Measurements from ENCODE around the gene EIF2A.

The EIF2A gene

GRCh38 chr3:150511122-150511821 lies 35.3 kb upstream of the EIF2A start:
- TF ChIP-seq, protein P1, sequence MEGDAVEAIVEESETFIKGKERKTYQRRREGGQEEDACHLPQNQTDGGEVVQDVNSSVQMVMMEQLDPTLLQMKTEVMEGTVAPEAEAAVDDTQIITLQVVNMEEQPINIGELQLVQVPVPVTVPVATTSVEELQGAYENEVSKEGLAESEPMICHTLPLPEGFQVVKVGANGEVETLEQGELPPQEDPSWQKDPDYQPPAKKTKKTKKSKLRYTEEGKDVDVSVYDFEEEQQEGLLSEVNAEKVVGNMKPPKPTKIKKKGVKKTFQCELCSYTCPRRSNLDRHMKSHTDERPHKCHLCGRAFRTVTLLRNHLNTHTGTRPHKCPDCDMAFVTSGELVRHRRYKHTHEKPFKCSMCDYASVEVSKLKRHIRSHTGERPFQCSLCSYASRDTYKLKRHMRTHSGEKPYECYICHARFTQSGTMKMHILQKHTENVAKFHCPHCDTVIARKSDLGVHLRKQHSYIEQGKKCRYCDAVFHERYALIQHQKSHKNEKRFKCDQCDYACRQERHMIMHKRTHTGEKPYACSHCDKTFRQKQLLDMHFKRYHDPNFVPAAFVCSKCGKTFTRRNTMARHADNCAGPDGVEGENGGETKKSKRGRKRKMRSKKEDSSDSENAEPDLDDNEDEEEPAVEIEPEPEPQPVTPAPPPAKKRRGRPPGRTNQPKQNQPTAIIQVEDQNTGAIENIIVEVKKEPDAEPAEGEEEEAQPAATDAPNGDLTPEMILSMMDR (conservative IDR thresholded peaks at IDR 0.05; ENCODE audit: control insufficient read depth, insufficient read depth, low read depth, low read length) = no peak
- no peak for DNase-seq (ENCODE audit: low read depth)
- H3K4me3 ChIP-seq (ENCODE audit: control insufficient read depth, low read depth, low read length) = no peak overlapping the region

DNA sequence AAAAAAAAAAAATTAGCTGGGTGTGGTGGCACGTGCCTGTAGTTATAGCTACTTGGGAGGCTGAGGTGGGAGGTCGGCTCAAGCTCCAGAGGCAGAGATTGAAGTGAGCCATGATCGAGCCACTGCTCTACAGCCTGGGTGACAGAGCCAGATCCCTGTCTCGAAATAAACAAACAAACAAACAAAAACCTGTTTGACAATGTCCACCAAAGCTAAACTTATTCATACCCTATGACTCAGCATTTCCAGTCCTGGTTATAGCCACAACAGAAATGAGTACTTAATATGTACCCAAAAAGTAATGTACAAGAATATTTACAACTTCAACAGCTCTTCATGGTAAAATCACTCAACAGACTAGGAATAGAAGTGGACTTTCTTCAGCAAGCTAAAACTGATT lies 31.4 kb upstream of the EIF2A start:
- peak; percentile 34 for DNase-seq (ENCODE audit: low read depth)
- no peak overlapping the region for H3K4me3 ChIP-seq (ENCODE audit: control insufficient read depth, low read depth, low read length)
- TF ChIP-seq, protein P1 (conservative IDR thresholded peaks at IDR 0.05; ENCODE audit: control insufficient read depth, insufficient read depth, low read depth, low read length) = no peak

- DNase-seq (ENCODE audit: low read depth) = no peak
- TF ChIP-seq, protein P1 (conservative IDR thresholded peaks at IDR 0.05; ENCODE audit: control insufficient read depth, insufficient read depth, low read depth, low read length) = no peak
- H3K4me3 ChIP-seq (ENCODE audit: control insufficient read depth, low read depth, low read length) = no peak overlapping the region
Observed at GRCh38 chr3:150519026-150519425, 27.6 kb upstream of the EIF2A start.

- TF ChIP-seq, protein P1 (conservative IDR thresholded peaks at IDR 0.05; ENCODE audit: control insufficient read depth, insufficient read depth, low read depth, low read length) = no peak
- H3K4me3 ChIP-seq (ENCODE audit: control insufficient read depth, low read depth, low read length) = peak overlapping the region; percentile 17
- DNase-seq (ENCODE audit: low read depth) = no peak
Observed at GRCh38 chr3:150520408-150520807, 26.2 kb upstream of the EIF2A start.

DNA sequence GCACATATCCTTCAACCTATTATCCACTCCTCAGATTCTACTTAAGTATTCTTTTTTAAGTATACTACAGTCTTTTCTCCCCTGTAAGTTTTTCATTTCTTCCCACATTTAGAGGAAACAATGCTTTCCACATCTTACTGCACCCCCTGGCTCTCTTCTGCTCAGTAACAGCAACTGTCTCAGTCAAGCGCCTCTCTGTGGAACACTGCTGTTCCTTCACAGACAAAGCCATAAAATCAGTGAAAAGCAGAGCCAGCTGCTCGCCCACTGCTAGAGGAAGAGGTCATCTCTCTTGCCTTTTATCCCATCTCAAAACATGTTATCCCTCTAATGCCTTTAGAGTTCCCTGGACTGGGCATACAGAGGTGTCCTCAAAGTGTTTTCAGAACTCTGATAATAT lies 25.1 kb upstream of the EIF2A start:
- no peak overlapping the region for H3K4me3 ChIP-seq (ENCODE audit: control insufficient read depth, low read depth, low read length)
- TF ChIP-seq, protein P1 (conservative IDR thresholded peaks at IDR 0.05; ENCODE audit: control insufficient read depth, insufficient read depth, low read depth, low read length) = peak; percentile 13
- DNase-seq (ENCODE audit: low read depth) = peak; percentile 11

DNA sequence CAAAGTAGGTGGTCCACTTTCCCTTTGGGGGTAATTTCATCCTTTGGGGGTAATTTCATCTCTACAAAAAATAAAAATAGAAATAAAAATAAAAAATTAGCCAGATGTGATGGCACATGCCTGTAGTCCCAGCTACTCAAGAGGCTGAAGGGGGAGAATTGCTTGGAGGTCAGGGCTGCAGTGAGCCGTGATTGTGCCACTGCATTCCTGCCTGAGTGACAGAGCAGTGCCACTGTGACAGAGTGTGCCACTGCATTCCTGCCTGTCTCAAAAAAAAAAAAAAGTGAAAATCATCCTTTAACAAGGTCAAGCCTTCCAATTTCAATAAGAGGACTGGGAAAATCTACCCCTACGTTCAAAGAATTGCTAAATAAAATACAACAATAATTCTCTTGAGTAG lies 23.0 kb upstream of the EIF2A start:
- H3K4me3 ChIP-seq (ENCODE audit: control insufficient read depth, low read depth, low read length) = no peak overlapping the region
- DNase-seq (ENCODE audit: low read depth) = no peak
- TF ChIP-seq, protein P1 (conservative IDR thresholded peaks at IDR 0.05; ENCODE audit: control insufficient read depth, insufficient read depth, low read depth, low read length) = no peak
